HepG2 (cell line): ENCODE data around the gene TPX2. TPM values are rescaled to one million over a fixed set of nuclear protein-coding genes. Genes with fewer than 3 reads are reported as not detected.

Experiments used
- ATAC-seq: fragments of 200-7000 bp; cut with Tn5 transposase; 3 replicates; pipeline ENCODE4 v1.9.1; 2020; ENCODE audit warnings: mild to moderate bottlenecking, moderate library complexity
- BruUV-seq: library from RNA; stranded (reverse); fragments of 400-500 nt; replicated peaks from 2 replicates; lab custom pipeline; 2021; lab: Mats Ljungman, UMichigan
- CTCF ChIA-PET: fragments of 300-600 bp; formaldehyde crosslinking; extraction: SDS; loops from one replicate; lab custom pipeline; 2021; ENCODE audit warnings: low total read pairs, inconsistent platforms, low intra/inter-chr PET ratio; lab: Yijun Ruan, JAX
- POLR2A ChIA-PET: fragments of 350-600 bp; sonication (Branson Sonifier 250); formaldehyde crosslinking; loops from one replicate; lab custom pipeline; 2020; ENCODE audit warnings: antibody characterized with exemption, inconsistent platforms; lab: Yijun Ruan, JAX
- DNase-seq: peaks from one replicate; pipeline ENCODE4 v3.0.0-alpha.2; 2015; ENCODE audit warnings: low spot score
- FAIRE-seq: peaks from 3 replicates; lab custom pipeline; 2011; peaks lifted over from hg19 to GRCh38; lab: Jason Lieb, UNC
- H2AFZ ChIP-seq: one replicate; pipeline ENCODE4 v1.6.1; 2011; ENCODE audit warnings: low read length, inconsistent platforms
- H3K27ac ChIP-seq: fragments of 300-600 bp; 3 replicates; pipeline ENCODE4 v1.8.0; 2011; ENCODE audit warnings: mixed run types, mild to moderate bottlenecking, mixed read lengths, low read length, inconsistent platforms; ENCODE audit not compliant: insufficient read depth; ENCODE audit errors: extremely low read length
- H3K27me3 ChIP-seq, 2 experiments: fragments of 200-600 bp in 1 of 2; 2 replicates in 1 of 2; 3 replicates in 1 of 2; pipeline versions ENCODE4 v1.6.0 to v1.8.0; 2011; ENCODE audit warnings: low read length in 2 of 2, mild to moderate bottlenecking in 2 of 2, moderate library complexity in 2 of 2, inconsistent platforms in 1 of 2; ENCODE audit not compliant: insufficient read depth in 2 of 2, control insufficient read depth in 1 of 2
- H3K36me3 ChIP-seq, 2 experiments: fragments of 200-600 bp in 1 of 2; replicated peaks in 1 of 2; 2 replicates in 1 of 2; 3 replicates in 1 of 2; pipeline versions ENCODE4 v1.5.1 to v1.8.0; 2011; ENCODE audit warnings: low read length in 2 of 2, inconsistent platforms in 1 of 2; ENCODE audit not compliant: insufficient read depth in 2 of 2, control insufficient read depth in 1 of 2
- H3K4me1 ChIP-seq: 2 replicates; pipeline ENCODE4 v1.5.1; 2012; ENCODE audit warnings: low read length, inconsistent platforms; ENCODE audit not compliant: insufficient read depth
- H3K4me2 ChIP-seq: 2 replicates; pipeline ENCODE4 v1.6.0; 2011; ENCODE audit warnings: low read depth, low read length, inconsistent platforms
- H3K4me3 ChIP-seq, 3 experiments: fragments of 200-600 bp in 1 of 3; sonication (generic), shearing (Covaris generic) in 1 of 3; replicated peaks in 1 of 3; 2 replicates each; pipeline ENCODE4 v1.5.1; 2011 to 2016; ENCODE audit warnings: low read length in 3 of 3, inconsistent platforms in 2 of 3, low read depth in 2 of 3, mild to moderate bottlenecking in 2 of 3, control low read depth in 1 of 3, mixed read lengths in 1 of 3; ENCODE audit not compliant: insufficient read depth in 1 of 3
- H3K79me2 ChIP-seq: one replicate; pipeline ENCODE4 v1.6.1; 2011; ENCODE audit warnings: low read length, inconsistent platforms; ENCODE audit not compliant: insufficient read depth
- H3K9ac ChIP-seq: 2 replicates; pipeline ENCODE4 v1.6.0; 2011; ENCODE audit warnings: mild to moderate bottlenecking, low read depth, low read length, inconsistent platforms; ENCODE audit not compliant: insufficient read depth
- H3K9me3 ChIP-seq: 2 replicates; pipeline ENCODE4 v1.5.1; 2012; ENCODE audit warnings: mild to moderate bottlenecking, low read length
- H4K20me1 ChIP-seq: 2 replicates; pipeline ENCODE4 v1.6.0; 2011; ENCODE audit warnings: inconsistent platforms, mild to moderate bottlenecking, low read length, moderate library complexity; ENCODE audit not compliant: insufficient read depth
- BATF2 ChIP-seq: sonication (generic); formaldehyde crosslinking; IDR thresholded peaks from 2 replicates; pipeline ENCODE4 v1.8.0; 2022; ENCODE audit warnings: mild to moderate bottlenecking, missing genetic modification reagents, moderate library complexity
- DMAP1 ChIP-seq: IDR thresholded peaks from 2 replicates; pipeline ENCODE4 v1.6.1; 2016
- FOXK2 ChIP-seq: fragments of 450-650 bp; IDR thresholded peaks from 2 replicates; pipeline ENCODE4 v1.6.1; 2016
- FOXP1 ChIP-seq, 2 experiments: fragments of 450-650 bp in 1 of 2; IDR thresholded peaks; 2 replicates each; pipeline ENCODE4 v1.6.1; 2017 to 2018; ENCODE audit warnings: antibody characterized with exemption in 1 of 2
- JUN ChIP-seq: sonication (generic); formaldehyde crosslinking; IDR thresholded peaks from 2 replicates; pipeline ENCODE4 v1.4.0; 2020; ENCODE audit warnings: mild to moderate bottlenecking, missing genetic modification reagents
- JUNB ChIP-seq: sonication (generic); formaldehyde crosslinking; IDR thresholded peaks from 2 replicates; pipeline ENCODE4 v1.8.0; 2022; ENCODE audit warnings: missing genetic modification reagents, mild to moderate bottlenecking, borderline replicate concordance
- MED8 ChIP-seq: sonication (generic); formaldehyde crosslinking; IDR thresholded peaks from 2 replicates; pipeline ENCODE4 v1.8.1; 2023; ENCODE audit warnings: mild to moderate bottlenecking, missing genetic modification reagents; ENCODE audit not compliant: insufficient replicate concordance
- NFE2L2 ChIP-seq: fragments of 150-350 bp; IDR thresholded peaks from 2 replicates; pipeline ENCODE4 v1.6.1; 2014; ENCODE audit warnings: low read length
- NONO ChIP-seq, 2 experiments: fragments of 450-650 bp in 1 of 2; sonication (generic) in 1 of 2; formaldehyde crosslinking in 1 of 2; IDR thresholded peaks in 1 of 2; conservative IDR thresholded peaks in 1 of 2; 2 replicates each; pipeline versions ENCODE4 v1.6.1 to v1.8.0; 2017 to 2022; ENCODE audit warnings: mild to moderate bottlenecking in 1 of 2, missing genetic modification reagents in 1 of 2, moderate library complexity in 1 of 2
- POLR2A ChIP-seq, 2 experiments: IDR thresholded peaks; 2 replicates each; pipeline ENCODE4 v1.6.1; 2011; ENCODE audit warnings: low read depth in 2 of 2, low read length in 2 of 2, mild to moderate bottlenecking in 1 of 2, moderate library complexity in 1 of 2; ENCODE audit not compliant: insufficient read depth in 1 of 2
- RBFOX2 ChIP-seq: fragments of 200-400 bp; formaldehyde crosslinking; IDR thresholded peaks from 2 replicates; pipeline ENCODE4 v1.6.1; 2017; ENCODE audit warnings: low read depth, mild to moderate bottlenecking, low read length
- SP140L ChIP-seq: sonication (generic); formaldehyde crosslinking; IDR thresholded peaks from 2 replicates; pipeline ENCODE4 v1.4.0; 2020; ENCODE audit warnings: missing genetic modification reagents, borderline replicate concordance
- TCF7 ChIP-seq: sonication (generic); IDR thresholded peaks from 2 replicates; pipeline ENCODE4 v1.6.1; 2016; ENCODE audit warnings: antibody characterized with exemption, low read depth
- TEAD2 ChIP-seq: sonication (generic); formaldehyde crosslinking; IDR thresholded peaks from 2 replicates; pipeline ENCODE4 v1.9.0; 2021; ENCODE audit warnings: missing genetic modification reagents
- XBP1 ChIP-seq: sonication (generic); formaldehyde crosslinking; IDR thresholded peaks from 2 replicates; pipeline ENCODE4 v1.5.0; 2020; ENCODE audit warnings: missing genetic modification reagents
- ZC3H13 ChIP-seq: sonication (generic); formaldehyde crosslinking; IDR thresholded peaks from 2 replicates; pipeline ENCODE4 v1.8.1; 2023; ENCODE audit warnings: mild to moderate bottlenecking, missing genetic modification reagents, moderate library complexity
- ZNF225 ChIP-seq: sonication (generic); formaldehyde crosslinking; IDR thresholded peaks from 2 replicates; pipeline ENCODE4 v1.4.0; 2020; ENCODE audit warnings: mild to moderate bottlenecking, missing genetic modification reagents
- ZNF329 ChIP-seq: sonication (generic); formaldehyde crosslinking; IDR thresholded peaks from 2 replicates; pipeline ENCODE4 v1.9.0; 2021; ENCODE audit warnings: low read depth, mild to moderate bottlenecking, missing genetic modification reagents
- ZNF331 ChIP-seq: sonication (generic); formaldehyde crosslinking; IDR thresholded peaks from 2 replicates; pipeline ENCODE4 v1.4.0; 2020; ENCODE audit warnings: missing genetic modification reagents
- ZNF740 ChIP-seq: sonication (generic); formaldehyde crosslinking; IDR thresholded peaks from 2 replicates; pipeline ENCODE4 v1.4.0; 2020; ENCODE audit warnings: missing genetic modification reagents
- WGBS: methylation state at CpG from one replicate; pipeline ENCODE4 v1.1.6; 2017; ENCODE audit warnings: low lambda C conversion rate; 5-methylcytosine and 5-hydroxymethylcytosine counted together
- in situ Hi-C: cut with HindIII; loops from 2 replicates; pipeline ENCODE4 v1.10.0; 2017; ENCODE audit warnings: low pct_unique_long_range_greater_than_20kb; ENCODE audit not compliant: extremely low pct_ligation_motif_present
- intact Hi-C: fragments of 100-400 bp; cut with micrococcal nuclease; formaldehyde crosslinking; loops from one replicate; pipeline ENCODE4 v1.10.0; 2022; ENCODE audit not compliant: unreplicated experiment
- polyA plus RNA-seq, 8 experiments: library from polyadenylated mRNA; depleted of rRNA in 3 of 8; stranded (reverse) in 7 of 8; unstranded in 1 of 8; fragments of >200 nt; fragmentation: Illumina TruSeq in 4 of 8; extraction: Trizol in 4 of 8; gene quantifications; 2 replicates each; pipeline versions ENCODE4 v1.2.1 to v1.2.3, GENCODE V29; 2011 to 2016; ENCODE audit warnings: low read depth in 4 of 8, missing spikeins in 1 of 8, mixed read lengths in 1 of 8; ENCODE audit not compliant: insufficient read depth in 1 of 8
- total RNA-seq, 5 experiments: library from RNA; depleted of rRNA; stranded (reverse); fragments of >200 nt; fragmentation: Illumina TruSeq; extraction: Trizol; gene quantifications; 2 replicates each; pipeline ENCODE4 v1.2.3, GENCODE V29; 2016; ENCODE audit warnings: low read depth in 1 of 5

Gene TPX2
- total and polyA plus RNA-seq, 2 of the 13 experiments (the other 11 are each of a cell fraction or from before 2014, with no cell fraction given): 34.3 to 124 TPM

- ChIA-PET POLR2A (interaction anchor here (0.6 to 33.2 kb wide), 8 partner anchors 12 to 111 kb away, joined by 3 to 2822 read pairs (median 12); partner anchors contain the start of genes ID1 and TPX2), CTCF (no interaction called here)
- H3K4me1 ChIP-seq: peaks cover 99% of the 10 kb centered on the region
- FAIRE-seq: no peak
- WGBS: 62% methylated on average over 3 of the region's 3 CpGs
- intact Hi-C loops: no loop called here
- DNase-seq: no peak
- H3K4me3 ChIP-seq: peak overlapping the region; percentile 45 to 50 (median 49); a peak in 4 of 6 replicates
- peaks cover 11% of the 10 kb centered on the region; the same call in 1 of the 2 replicates for H4K20me1 ChIP-seq
- H3K27me3 ChIP-seq: no peaks in the 10 kb centered on the region; a peak in 1 of 5 replicates
- no peak overlapping the region for H2AFZ ChIP-seq
- peak overlapping the region; percentile 38 for H3K27ac ChIP-seq
- H3K36me3 ChIP-seq: peaks cover 24 to 76% of the 10 kb centered on the region in 2 experiments
- H3K9me3 ChIP-seq: no peaks in the 10 kb centered on the region
- H3K4me2 ChIP-seq: peak overlapping the region; percentile 83
- H3K9ac ChIP-seq: peak overlapping the region; percentile 17; the same call in 1 of the 2 replicates
- no peak for ATAC-seq
- TF ChIP-seq RBFOX2 (peak; percentile 70), ZC3H13 (0 out of 2 replicates have a peak, but pooled peaks have one; percentile 18), DMAP1 (CRISPR knock-in tag) (no peak)
- peaks cover 98% of the 10 kb centered on the region for H3K79me2 ChIP-seq
- no TSS peak for BruUV-seq
- in situ Hi-C loops: no loop called here
Measured at GRCh38 chr20:31715766-31716165, 23.3 kb upstream of the TPX2 start.

- peak overlapping the region; percentile 38 for H3K27ac ChIP-seq
- H3K4me3 ChIP-seq: peak overlapping the region; percentile 45 to 50 (median 49); a peak in 4 of 6 replicates
- FAIRE-seq (no peak), DNase-seq (no peak), ATAC-seq (no peak)
- in situ Hi-C loops: no loop called here
- peak overlapping the region; percentile 58 for H3K9ac ChIP-seq
- POLR2A ChIA-PET: interaction anchor here (0.6 to 33.2 kb wide), 7 partner anchors 15 to 112 kb away, joined by 3 to 2822 read pairs (median 12); partner anchors contain the start of genes ID1 and TPX2
- H3K27me3 ChIP-seq: no peaks in the 10 kb centered on the region; a peak in 1 of 5 replicates
- WGBS: 56% methylated on average over 1 of the region's 1 CpG
- peaks cover 98% of the 10 kb centered on the region for H3K79me2 ChIP-seq
- CTCF ChIA-PET: no interaction called here
- no peaks in the 10 kb centered on the region for H3K9me3 ChIP-seq
- H3K4me1 ChIP-seq: peaks cover 93% of the 10 kb centered on the region
- intact Hi-C loops: no loop called here
- H3K36me3 ChIP-seq: peaks cover 20 to 73% of the 10 kb centered on the region in 2 experiments
- peak overlapping the region; percentile 83 for H3K4me2 ChIP-seq
- no peak overlapping the region for H2AFZ ChIP-seq
- peaks cover 9% of the 10 kb centered on the region; the same call in 1 of the 2 replicates for H4K20me1 ChIP-seq
- BruUV-seq: no TSS peak
- TF ChIP-seq JUNB (CRISPR knock-in tag) (no peak), POLR2A (IDR thresholded peaks at IDR 0.05; ENCODE audit: insufficient read depth in 1 of 2, low read depth in 2 of 2, low read length in 2 of 2) (0 out of 4 replicates have a peak, but pooled peaks of 1 of the 2 experiments have one; percentile 1), XBP1 (CRISPR knock-in tag) (no peak), MED8 (no peak), ZNF329 (CRISPR knock-in tag) (no peak), ZNF740 (CRISPR knock-in tag) (no peak), FOXK2 (no peak), TCF7 (no peak), JUN (CRISPR knock-in tag) (no peak), NFE2L2 (no peak), ZNF331 (CRISPR knock-in tag) (no peak), SP140L (CRISPR knock-in tag) (no peak), FOXP1 (IDR thresholded peaks at IDR 0.05) (no peak), FOXP1 (CRISPR knock-in tag; IDR thresholded peaks at IDR 0.05) (0 out of 2 replicates have a peak, but pooled peaks have one; percentile 18), NONO (IDR thresholded peaks at IDR 0.05) (no peak), NONO (CRISPR knock-in tag; conservative IDR thresholded peaks at IDR 0.05) (no peak), ZNF225 (CRISPR knock-in tag) (no peak), BATF2 (CRISPR knock-in tag) (no peak), TEAD2 (CRISPR knock-in tag) (no peak)
Measured at GRCh38 chr20:31716351-31716750, 22.7 kb upstream of the TPX2 start.
